ENCODE data around the gene OPCML.

DNA sequence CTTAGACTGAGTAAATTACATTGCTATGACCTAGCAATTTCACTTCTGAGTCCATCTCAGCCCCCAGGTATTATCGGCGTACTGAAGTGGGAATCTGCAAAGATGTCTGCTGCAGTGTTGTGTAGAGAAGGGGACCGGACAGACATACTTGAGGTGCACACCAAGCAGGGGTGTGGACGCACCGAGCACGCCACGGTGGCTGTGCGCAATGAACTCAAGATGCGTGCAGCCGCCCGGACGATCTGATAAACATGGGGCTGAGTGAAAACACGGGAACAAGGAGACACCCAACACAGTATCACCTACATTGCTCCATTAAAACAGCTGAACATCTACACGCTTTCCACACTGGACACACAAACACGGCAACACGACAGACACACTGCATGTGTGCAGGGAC lies 454.3 kb downstream of the OPCML start:
- TF ChIP-seq EP300 (IDR thresholded peaks at IDR 0.05) (no peak), POLR2A (IDR thresholded peaks at IDR 0.05; ENCODE audit: low read depth) (no peak)
- TF ChIP-seq, protein P1, sequence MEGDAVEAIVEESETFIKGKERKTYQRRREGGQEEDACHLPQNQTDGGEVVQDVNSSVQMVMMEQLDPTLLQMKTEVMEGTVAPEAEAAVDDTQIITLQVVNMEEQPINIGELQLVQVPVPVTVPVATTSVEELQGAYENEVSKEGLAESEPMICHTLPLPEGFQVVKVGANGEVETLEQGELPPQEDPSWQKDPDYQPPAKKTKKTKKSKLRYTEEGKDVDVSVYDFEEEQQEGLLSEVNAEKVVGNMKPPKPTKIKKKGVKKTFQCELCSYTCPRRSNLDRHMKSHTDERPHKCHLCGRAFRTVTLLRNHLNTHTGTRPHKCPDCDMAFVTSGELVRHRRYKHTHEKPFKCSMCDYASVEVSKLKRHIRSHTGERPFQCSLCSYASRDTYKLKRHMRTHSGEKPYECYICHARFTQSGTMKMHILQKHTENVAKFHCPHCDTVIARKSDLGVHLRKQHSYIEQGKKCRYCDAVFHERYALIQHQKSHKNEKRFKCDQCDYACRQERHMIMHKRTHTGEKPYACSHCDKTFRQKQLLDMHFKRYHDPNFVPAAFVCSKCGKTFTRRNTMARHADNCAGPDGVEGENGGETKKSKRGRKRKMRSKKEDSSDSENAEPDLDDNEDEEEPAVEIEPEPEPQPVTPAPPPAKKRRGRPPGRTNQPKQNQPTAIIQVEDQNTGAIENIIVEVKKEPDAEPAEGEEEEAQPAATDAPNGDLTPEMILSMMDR (IDR thresholded peaks at IDR 0.05): no peak

Data from esophagus muscularis mucosa (tissue), 4 donors.